ENCODE data around the gene RSPH10B2. TPM values are rescaled to one million over a fixed set of nuclear protein-coding genes. Genes with fewer than 3 reads are reported as not detected.
"Not testable (repeated sequence)": the region's sequence is repeated elsewhere in the genome, so short reads cannot be mapped to it uniquely, and the experiment has no call there.

Gene RSPH10B2
- total RNA-seq, 1 donor from 2014 or later, result not detected

DNA sequence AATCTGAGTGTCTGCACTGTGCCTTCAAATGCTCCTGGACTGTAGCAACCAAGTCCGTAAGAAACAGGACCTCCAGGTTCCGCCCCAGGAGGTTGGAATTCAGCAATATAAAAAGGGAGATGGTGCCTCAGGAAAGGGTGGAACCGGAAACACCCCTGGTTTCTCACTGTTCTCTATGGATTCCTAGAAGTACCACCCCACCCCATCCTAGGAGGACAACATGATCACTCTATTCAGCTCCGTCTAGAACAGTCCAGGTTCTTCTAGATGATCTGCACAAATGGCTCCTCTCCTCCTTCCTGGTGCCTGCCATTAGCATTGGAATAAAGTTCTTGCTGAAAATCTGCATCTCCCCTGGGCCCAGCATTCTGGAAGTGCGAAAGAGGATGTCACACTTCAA lies 39.5 kb upstream of the RSPH10B2 start:
- Histone ChIP-seq H3K36me3 (no peaks in the 10 kb centered on the region), H3K27ac (no peak overlapping the region), H3K9me3 (no peaks in the 10 kb centered on the region), H3K4me1 (no peaks in the 10 kb centered on the region), H3K4me3 (no peak overlapping the region), H3K27me3 (no peaks in the 10 kb centered on the region)
- DNase-seq (ENCODE audit: low spot score in 2 of 2), result no peak
- TF ChIP-seq, protein P1, sequence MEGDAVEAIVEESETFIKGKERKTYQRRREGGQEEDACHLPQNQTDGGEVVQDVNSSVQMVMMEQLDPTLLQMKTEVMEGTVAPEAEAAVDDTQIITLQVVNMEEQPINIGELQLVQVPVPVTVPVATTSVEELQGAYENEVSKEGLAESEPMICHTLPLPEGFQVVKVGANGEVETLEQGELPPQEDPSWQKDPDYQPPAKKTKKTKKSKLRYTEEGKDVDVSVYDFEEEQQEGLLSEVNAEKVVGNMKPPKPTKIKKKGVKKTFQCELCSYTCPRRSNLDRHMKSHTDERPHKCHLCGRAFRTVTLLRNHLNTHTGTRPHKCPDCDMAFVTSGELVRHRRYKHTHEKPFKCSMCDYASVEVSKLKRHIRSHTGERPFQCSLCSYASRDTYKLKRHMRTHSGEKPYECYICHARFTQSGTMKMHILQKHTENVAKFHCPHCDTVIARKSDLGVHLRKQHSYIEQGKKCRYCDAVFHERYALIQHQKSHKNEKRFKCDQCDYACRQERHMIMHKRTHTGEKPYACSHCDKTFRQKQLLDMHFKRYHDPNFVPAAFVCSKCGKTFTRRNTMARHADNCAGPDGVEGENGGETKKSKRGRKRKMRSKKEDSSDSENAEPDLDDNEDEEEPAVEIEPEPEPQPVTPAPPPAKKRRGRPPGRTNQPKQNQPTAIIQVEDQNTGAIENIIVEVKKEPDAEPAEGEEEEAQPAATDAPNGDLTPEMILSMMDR (IDR thresholded peaks at IDR 0.05), result no peak
- intact Hi-C loops (cut with DNase I), result no loop called here

DNA sequence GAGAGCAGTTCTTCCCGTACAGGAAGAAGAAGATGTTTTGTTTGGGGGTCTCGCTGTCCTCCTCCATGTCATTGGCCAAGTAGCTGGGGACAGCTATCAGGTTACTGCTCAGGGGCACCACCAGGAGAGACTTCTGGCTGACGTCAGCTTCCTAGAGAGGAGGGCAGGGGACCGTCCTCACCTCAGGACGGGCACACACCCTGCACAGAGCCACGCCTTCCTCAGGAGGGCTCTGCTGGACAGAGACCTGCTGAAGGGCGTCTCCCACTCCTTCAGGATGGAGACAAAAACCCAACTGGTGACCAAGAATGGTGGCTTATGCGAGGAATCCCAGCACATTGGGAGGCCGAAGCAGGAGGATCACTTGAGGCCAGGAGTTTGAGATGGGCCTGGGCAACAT lies 38.0 kb upstream of the RSPH10B2 start:
- H3K4me3 ChIP-seq; intact Hi-C loops (cut with DNase I); H3K9me3 ChIP-seq; H3K27ac ChIP-seq; DNase-seq (ENCODE audit: low spot score in 2 of 2); H3K4me1 ChIP-seq; H3K27me3 ChIP-seq; H3K36me3 ChIP-seq: not testable (repeated sequence)

DNA sequence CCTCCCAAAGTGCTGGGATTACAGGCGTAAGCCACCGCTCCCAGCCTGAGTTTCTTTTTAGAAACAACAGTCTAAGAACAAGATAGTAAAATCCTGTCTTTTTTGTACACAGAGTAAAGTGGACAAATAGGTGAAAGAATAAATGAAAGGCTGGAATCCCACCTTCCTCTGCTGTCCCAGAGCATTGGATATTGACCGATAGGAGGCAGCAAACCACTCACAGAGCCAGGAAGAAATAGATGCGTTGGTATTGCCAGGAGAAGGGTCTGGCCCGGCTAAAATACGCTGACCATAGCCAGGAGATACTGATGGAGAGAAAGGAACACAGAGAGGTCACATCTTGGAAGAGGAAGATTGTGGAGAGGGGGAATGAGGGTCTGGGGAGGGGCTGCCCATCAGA lies 35.8 kb upstream of the RSPH10B2 start:
- TF ChIP-seq, protein P1 (IDR thresholded peaks at IDR 0.05), result no peak
- no peak for DNase-seq (ENCODE audit: low spot score in 2 of 2)
- Histone ChIP-seq H3K27me3 (no peaks in the 10 kb centered on the region), H3K27ac (no peak overlapping the region), H3K4me3 (no peak overlapping the region), H3K9me3 (no peaks in the 10 kb centered on the region), H3K4me1 (no peaks in the 10 kb centered on the region), H3K36me3 (no peaks in the 10 kb centered on the region)
- intact Hi-C loops (cut with DNase I), result no loop called here

DNA sequence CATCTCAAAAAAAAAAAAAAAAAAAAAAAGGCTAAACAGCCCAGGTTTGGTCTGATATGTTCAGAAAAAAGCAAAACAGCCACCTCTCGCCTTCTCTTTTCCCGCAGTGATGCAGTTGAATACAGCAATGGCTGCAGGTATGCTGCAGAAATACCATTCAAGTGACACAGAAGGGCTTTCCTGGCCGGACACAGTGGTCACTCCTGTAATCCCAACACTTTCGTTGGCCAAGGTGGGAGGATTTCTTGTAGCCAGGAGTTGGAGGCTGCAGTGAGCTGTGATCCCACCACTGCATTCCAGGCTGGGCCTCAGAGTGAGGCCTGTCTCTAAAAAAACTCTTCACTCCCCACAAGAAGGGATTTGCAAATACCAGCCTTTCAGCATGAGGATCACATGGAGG lies 29.6 kb upstream of the RSPH10B2 start:
- H3K36me3 ChIP-seq; H3K4me3 ChIP-seq; H3K27me3 ChIP-seq; DNase-seq (ENCODE audit: low spot score in 2 of 2); intact Hi-C loops (cut with DNase I); H3K27ac ChIP-seq; H3K9me3 ChIP-seq; H3K4me1 ChIP-seq: not testable (repeated sequence)

DNA sequence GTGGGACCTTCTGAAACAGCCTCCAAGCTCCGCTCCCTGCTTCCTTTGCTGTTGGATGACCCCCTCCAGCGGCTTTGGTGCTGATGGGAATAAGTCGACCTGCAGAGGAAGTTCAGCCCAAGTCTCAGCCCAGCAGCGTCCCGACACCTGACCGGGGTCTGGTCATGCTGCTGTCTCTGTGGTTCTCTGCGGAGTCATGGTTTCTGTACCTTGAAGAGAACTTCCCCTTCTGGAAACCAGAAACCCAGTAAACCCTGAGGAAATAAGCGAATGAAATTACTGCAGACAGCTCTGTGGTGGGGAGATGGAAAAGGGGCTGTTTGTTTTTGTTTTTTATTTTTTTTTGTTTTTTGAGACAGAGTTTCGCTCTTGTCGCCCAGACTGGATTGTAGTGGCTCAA lies 28.9 kb upstream of the RSPH10B2 start:
- no peaks in the 10 kb centered on the region for H3K27me3 ChIP-seq
- no peak for DNase-seq (ENCODE audit: low spot score in 2 of 2)
- intact Hi-C loops (cut with DNase I), result no loop called here
- no peaks in the 10 kb centered on the region for H3K9me3 ChIP-seq
- TF ChIP-seq, protein P1 (IDR thresholded peaks at IDR 0.05), result no peak
- no peaks in the 10 kb centered on the region for H3K36me3 ChIP-seq
- no peak overlapping the region for H3K27ac ChIP-seq
- H3K4me1 ChIP-seq, result peaks cover 0 to 4% of the 10 kb centered on the region in 2 donors
- no peak overlapping the region for H3K4me3 ChIP-seq

DNA sequence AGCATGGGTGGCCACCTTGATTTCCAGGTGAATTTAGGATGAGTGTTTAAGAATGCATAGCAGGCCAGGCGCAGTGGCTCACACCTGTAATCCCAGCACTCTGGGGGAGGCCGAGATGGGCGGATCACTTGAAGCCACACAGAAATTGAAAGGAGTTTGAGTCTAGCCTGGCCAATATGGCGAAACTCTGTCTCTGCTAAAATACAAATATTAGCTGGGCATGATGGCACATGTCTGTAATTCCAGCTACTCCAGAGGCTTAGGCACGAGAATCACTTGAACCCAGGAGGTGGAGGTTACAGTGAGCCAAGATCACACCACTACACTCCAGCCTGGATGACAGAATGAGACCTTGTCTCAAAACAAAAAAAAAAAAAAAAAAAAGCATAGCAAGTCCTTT lies 27.6 kb upstream of the RSPH10B2 start:
- intact Hi-C loops (cut with DNase I), result not testable (repeated sequence)

DNA sequence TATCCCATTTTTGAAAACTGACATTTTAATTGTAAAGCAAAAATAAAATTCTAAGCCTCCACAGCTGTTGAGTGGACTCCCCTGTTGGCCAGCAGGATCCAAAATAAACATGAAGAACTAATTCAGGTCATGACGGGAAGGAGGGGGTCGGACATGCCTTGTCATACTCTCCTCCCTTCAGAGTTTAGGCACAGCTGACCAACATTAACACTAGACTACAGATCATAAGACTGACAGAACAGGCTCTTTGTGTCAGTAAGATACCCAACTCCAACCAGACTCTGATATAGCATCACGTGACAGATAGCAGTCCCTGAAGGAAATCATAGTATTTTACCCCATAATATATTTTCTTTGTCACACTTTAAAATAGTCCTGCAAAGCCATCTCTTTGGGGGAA lies 26.2 kb upstream of the RSPH10B2 start:
- intact Hi-C loops (cut with DNase I), result no loop called here
- H3K4me3 ChIP-seq, result no peak overlapping the region
- no peak for DNase-seq (ENCODE audit: low spot score in 2 of 2)

More for the DNA sequence above, 27.6 kb upstream of the RSPH10B2 start:
- H3K27me3 ChIP-seq; H3K9me3 ChIP-seq; DNase-seq (ENCODE audit: low spot score in 2 of 2); H3K4me3 ChIP-seq; H3K36me3 ChIP-seq; H3K4me1 ChIP-seq; H3K27ac ChIP-seq: not testable (repeated sequence)

DNA sequence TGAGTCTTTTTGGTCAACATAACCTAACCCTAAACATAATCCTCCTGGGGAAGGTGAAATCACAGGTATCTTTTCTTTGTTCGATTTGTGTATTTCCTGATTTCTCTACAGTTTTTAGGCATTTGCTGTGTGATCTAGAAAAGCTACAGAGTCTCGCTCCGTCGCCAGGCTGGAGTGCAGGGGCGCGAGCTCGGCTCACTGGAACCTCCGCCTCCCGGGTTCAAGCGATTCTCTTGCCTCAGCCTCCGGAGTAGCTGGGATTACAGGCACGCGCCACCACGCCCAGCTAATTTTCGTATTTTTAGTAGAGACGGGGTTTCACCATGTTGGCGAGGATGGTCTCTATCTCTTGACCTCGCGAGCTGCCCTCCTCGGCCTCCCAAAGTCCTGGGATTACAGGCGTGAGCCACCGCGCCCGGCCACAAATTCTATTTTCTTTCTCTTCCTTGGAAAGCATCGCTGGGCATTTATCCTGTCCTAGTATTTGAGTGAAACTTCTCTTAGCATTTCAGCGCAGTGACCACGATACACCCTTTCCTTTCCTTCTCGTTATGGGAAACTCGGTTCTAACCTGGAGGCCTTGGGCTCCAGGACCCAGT lies 24.9 kb upstream of the RSPH10B2 start:
- intact Hi-C loops (cut with DNase I), result loop anchor here (1.0 kb wide), 1 partner anchor 22 kb away; no protein-coding TSS in a partner anchor
- H3K9me3 ChIP-seq, H3K27me3 ChIP-seq: not testable (repeated sequence)

More for the DNA sequence above, 26.2 kb upstream of the RSPH10B2 start:
- Histone ChIP-seq H3K9me3 (no peaks in the 10 kb centered on the region), H3K36me3 (peaks cover 0 to 3% of the 10 kb centered on the region in 2 donors), H3K27ac (no peak overlapping the region), H3K4me1 (peaks cover 0 to 8% of the 10 kb centered on the region in 2 donors), H3K27me3 (no peaks in the 10 kb centered on the region)
- TF ChIP-seq, protein P1 (IDR thresholded peaks at IDR 0.05), result no peak

More for the DNA sequence above, 24.9 kb upstream of the RSPH10B2 start:
- Histone ChIP-seq H3K36me3 (peaks cover 10 to 13% of the 10 kb centered on the region in 2 donors), H3K4me3 (peak overlapping the region; percentile 79 to 94), H3K27ac (peak overlapping the region; percentile 73 to 86)
- H3K4me1 ChIP-seq; DNase-seq (ENCODE audit: low spot score in 2 of 2): not testable (repeated sequence)

Measured in ascending aorta (tissue), 2 donors.